Measurements from ENCODE around the gene HBG2.

HBG2 gene

GRCh38 chr11:5274395-5274794 lies 19.8 kb upstream of the HBG2 start:
- no peak for DNase-seq (ENCODE audit: insufficient read length, low spot score)
- FAIRE-seq, result no peak

DNA sequence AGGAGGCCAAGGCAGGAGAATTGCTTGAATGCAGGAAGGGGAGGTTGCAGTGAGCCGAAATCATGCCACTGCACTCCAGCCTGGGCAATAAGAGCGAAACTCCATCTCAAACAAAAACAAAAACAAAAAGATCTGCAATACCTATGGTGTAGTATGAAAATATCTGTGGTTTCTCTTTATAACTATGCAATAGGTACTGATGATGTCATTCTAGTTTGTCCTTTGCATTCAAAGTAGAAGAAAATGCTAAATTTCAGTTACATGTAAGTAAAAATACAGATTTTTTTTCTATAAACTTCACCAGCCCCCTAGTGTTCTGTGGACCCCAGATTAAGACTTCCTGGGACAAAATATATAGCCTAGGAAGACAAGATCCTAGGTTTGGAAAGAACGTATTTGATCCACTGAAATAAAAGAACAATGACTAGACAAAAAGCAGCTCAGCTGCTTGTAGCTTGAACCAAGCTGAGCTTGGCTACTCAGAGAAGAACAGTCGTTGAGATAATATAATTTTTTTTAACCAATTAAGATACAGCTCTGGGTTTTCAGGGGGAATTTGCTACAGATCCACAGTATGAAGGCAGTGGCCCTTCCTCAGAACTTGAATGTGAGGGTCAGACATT lies 17.9 kb upstream of the HBG2 start:
- FAIRE-seq, result no peak
- TF ChIP-seq, protein P1, sequence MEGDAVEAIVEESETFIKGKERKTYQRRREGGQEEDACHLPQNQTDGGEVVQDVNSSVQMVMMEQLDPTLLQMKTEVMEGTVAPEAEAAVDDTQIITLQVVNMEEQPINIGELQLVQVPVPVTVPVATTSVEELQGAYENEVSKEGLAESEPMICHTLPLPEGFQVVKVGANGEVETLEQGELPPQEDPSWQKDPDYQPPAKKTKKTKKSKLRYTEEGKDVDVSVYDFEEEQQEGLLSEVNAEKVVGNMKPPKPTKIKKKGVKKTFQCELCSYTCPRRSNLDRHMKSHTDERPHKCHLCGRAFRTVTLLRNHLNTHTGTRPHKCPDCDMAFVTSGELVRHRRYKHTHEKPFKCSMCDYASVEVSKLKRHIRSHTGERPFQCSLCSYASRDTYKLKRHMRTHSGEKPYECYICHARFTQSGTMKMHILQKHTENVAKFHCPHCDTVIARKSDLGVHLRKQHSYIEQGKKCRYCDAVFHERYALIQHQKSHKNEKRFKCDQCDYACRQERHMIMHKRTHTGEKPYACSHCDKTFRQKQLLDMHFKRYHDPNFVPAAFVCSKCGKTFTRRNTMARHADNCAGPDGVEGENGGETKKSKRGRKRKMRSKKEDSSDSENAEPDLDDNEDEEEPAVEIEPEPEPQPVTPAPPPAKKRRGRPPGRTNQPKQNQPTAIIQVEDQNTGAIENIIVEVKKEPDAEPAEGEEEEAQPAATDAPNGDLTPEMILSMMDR (IDR thresholded peaks at IDR 0.05; ENCODE audit: insufficient read depth, missing control alignments), result no peak
- DNase-seq (ENCODE audit: insufficient read length, low spot score), result no peak

More at GRCh38 chr11:5274395-5274794, 19.8 kb upstream of the HBG2 start:
- TF ChIP-seq, protein P1 (IDR thresholded peaks at IDR 0.05; ENCODE audit: insufficient read depth, missing control alignments), result no peak

DNA sequence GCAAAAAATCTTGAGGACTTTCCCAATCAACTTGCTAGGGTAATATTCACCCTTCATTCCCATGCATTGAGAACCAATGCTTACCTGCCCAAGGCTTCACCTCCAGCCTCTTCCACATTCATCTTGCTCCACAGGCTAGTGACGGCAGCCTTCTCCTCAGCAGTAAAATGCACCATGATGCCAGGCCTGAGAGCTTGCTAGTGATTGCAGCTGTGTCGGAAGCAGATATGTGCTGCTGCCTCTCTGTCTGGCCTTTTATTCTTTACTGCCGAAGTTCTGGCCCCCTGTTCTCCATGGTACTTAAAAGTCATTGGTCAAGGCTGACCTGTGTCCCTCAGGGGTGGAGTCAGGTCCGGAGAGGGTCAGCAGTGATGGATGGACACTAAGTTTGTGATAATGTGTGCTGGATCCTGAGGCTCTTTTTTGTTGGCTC lies 15.2 kb upstream of the HBG2 start, which contains the start of gene HBE1:
Gene HBE1 (minus strand): TSS at position 231 of the 433 bp plus-strand sequence. CDS start 55 bp downstream, at position 176.
- TF ChIP-seq, protein P1 (IDR thresholded peaks at IDR 0.05; ENCODE audit: insufficient read depth, missing control alignments), result no peak
- FAIRE-seq, result no peak
- no peak for DNase-seq (ENCODE audit: insufficient read length, low spot score)

DNA sequence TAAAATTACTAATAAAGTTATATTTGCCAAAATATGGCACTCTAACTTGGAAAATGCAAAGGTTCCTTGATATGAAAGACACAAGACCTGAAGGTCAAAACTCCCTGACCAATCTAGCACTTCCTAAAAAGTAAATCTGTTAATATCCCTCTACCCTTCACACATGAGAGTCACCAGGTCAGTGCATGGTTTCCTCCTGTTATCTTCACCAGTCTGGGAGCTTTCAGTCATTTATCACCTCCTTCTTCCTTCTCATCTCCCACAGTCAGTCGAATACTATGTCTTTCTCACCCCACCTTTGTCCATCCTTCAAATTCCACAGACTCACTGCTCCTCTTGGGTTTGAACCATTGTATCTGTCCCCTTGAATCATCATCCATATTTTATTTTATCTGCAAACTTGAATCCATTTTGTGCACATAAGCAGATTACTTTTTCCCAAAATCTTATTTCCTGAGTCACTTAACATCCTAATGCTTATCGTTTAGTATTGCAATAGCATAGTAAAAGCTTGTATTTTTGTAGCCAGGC lies 12.5 kb upstream of the HBG2 start:
- TF ChIP-seq, protein P1 (IDR thresholded peaks at IDR 0.05; ENCODE audit: insufficient read depth, missing control alignments), result no peak
- FAIRE-seq (no peak), DNase-seq (ENCODE audit: insufficient read length, low spot score) (no peak)

DNA sequence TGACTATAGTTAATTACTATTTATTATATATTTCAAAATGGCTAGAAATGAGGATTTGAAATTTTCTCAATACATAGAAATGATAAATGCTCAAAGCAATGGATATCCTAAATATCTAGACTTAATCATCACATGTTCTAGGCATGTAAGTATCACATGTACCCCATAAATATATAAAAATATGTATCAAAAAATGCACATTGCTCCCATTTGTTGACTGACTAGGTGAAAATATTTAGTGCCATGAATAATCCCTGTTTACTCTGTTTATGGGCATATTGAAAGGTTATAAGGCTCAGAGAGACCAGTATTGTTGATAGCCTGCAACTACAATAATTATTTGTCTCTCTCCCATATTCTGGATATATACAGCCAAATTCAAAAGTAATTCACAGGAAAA lies 12.0 kb upstream of the HBG2 start:
- no peak for FAIRE-seq
- TF ChIP-seq, protein P1 (IDR thresholded peaks at IDR 0.05; ENCODE audit: insufficient read depth, missing control alignments), result no peak

GRCh38 chr11:5265832-5266231 lies 11.3 kb upstream of the HBG2 start:
- DNase-seq (ENCODE audit: insufficient read length, low spot score) (no peak), FAIRE-seq (no peak)
- TF ChIP-seq, protein P1 (IDR thresholded peaks at IDR 0.05; ENCODE audit: insufficient read depth, missing control alignments), result no peak

More for the DNA sequence above, 12.0 kb upstream of the HBG2 start:
- DNase-seq (ENCODE audit: insufficient read length, low spot score), result no peak

Measured in D721Med (cell line).